Measurements from ENCODE around the gene NME8.

GRCh38 chr7:37822946-37823345 is 25.5 kb upstream of the NME8 start:
- no peak for TF ChIP-seq CTCF (IDR thresholded peaks at IDR 0.05; ENCODE audit: extremely low read depth in 1 of 2, insufficient read depth in 1 of 2, low read depth in 1 of 2, low read length in 2 of 2)
- TF ChIP-seq MAX (IDR thresholded peaks at IDR 0.05; ENCODE audit: insufficient read depth, insufficient read length) = no peak
- no peak for TF ChIP-seq POLR2A (IDR thresholded peaks at IDR 0.05; ENCODE audit: low read depth, low read length)
- no peak for TF ChIP-seq MYC (IDR thresholded peaks at IDR 0.05; ENCODE audit: low read depth, low read length)
- no peak for TF ChIP-seq JUN (IDR thresholded peaks at IDR 0.05; ENCODE audit: borderline replicate concordance, insufficient read depth, insufficient read length, low read depth)
- no peak for TF ChIP-seq EZH2 (IDR thresholded peaks at IDR 0.05; ENCODE audit: borderline replicate concordance, low read depth, low read length, severe bottlenecking)

Measured in endothelial cell of umbilical vein (primary cell).